Measurements from ENCODE around the gene GPR4.

GRCh38 chr19:45553464-45553863 is 48.5 kb downstream of the GPR4 start:
- TF ChIP-seq POLR2A (IDR thresholded peaks at IDR 0.05; ENCODE audit: low read depth, low read length): no peak
- TF ChIP-seq POLR2AphosphoS5 (IDR thresholded peaks at IDR 0.05; ENCODE audit: low read depth, low read length): no peak
- no peak for TF ChIP-seq TAF1 (IDR thresholded peaks at IDR 0.05; ENCODE audit: borderline replicate concordance, low read depth, low read length)

Measured in GM12892 (cell line).